Upper lobe of left lung (tissue), 6 donors: ENCODE data around the gene TBCD. TPM values are rescaled to one million over a fixed set of nuclear protein-coding genes. Genes with fewer than 3 reads are reported as not detected.
A peak's percentile ranks its signal among the peaks of the same experiment; 100 is the strongest.

Source experiments
- ATAC-seq, 2 donors: fragments of 200-7000 bp; cut with Tn5 transposase; one replicate each; pipeline ENCODE4 v1.9.1; 2022; ENCODE audit warnings: mild to moderate bottlenecking in 2 of 2, moderate library complexity in 2 of 2; ENCODE audit not compliant: low FRiP score in 2 of 2
- DNase-seq, 2 donors: peaks; one replicate each; pipeline ENCODE4 v3.0.0-alpha.2; 2019 to 2020
- H3K27ac ChIP-seq, 4 donors: fragments of 200-600 bp; sonication (generic); one replicate each; pipeline ENCODE4 v1.5.1; 2016 to 2019
- H3K27me3 ChIP-seq, 4 donors: fragments of 200-600 bp; sonication (generic); one replicate each; pipeline ENCODE4 v1.5.1; 2017 to 2019
- H3K36me3 ChIP-seq, 4 donors: fragments of 200-600 bp; sonication (generic); one replicate each; pipeline ENCODE4 v1.5.1; 2016 to 2019
- H3K4me1 ChIP-seq, 4 donors: fragments of 200-600 bp; sonication (generic); one replicate each; pipeline ENCODE4 v1.5.1; 2018 to 2019
- H3K4me3 ChIP-seq, 4 donors: fragments of 200-600 bp; sonication (generic); one replicate each; pipeline ENCODE4 v1.5.1; 2017 to 2019; ENCODE audit warnings: mild to moderate bottlenecking in 2 of 4, moderate library complexity in 1 of 4
- H3K9me3 ChIP-seq, 4 donors: fragments of 200-600 bp; sonication (generic); one replicate each; pipeline ENCODE4 v1.5.1; 2018 to 2019
- EP300 ChIP-seq, 4 donors: sonication (generic); formaldehyde crosslinking; IDR thresholded peaks; one replicate each; pipeline ENCODE4 v1.5.1; 2017; ENCODE audit warnings: antibody characterized with exemption in 4 of 4, control low read depth in 2 of 4
- POLR2A ChIP-seq, 4 donors: fragments of 450-650 bp; IDR thresholded peaks; one replicate each; pipeline ENCODE4 v1.5.1; 2016 to 2017; ENCODE audit warnings: antibody characterized with exemption in 4 of 4, mild to moderate bottlenecking in 2 of 4
- POLR2AphosphoS5 ChIP-seq, 2 donors: sonication (generic); formaldehyde crosslinking; IDR thresholded peaks; one replicate each; pipeline ENCODE4 v1.5.1; 2017; ENCODE audit warnings: antibody characterized with exemption in 2 of 2
- WGBS, 2 donors: methylation state at CpG; one replicate each; pipeline ENCODE4 v1.1.5; 2017 to 2018; 5-methylcytosine and 5-hydroxymethylcytosine counted together
- total RNA-seq, 6 donors: library from RNA; depleted of rRNA in 4 of 6; stranded (reverse); fragments of >200 nt in 4 of 6; gene quantifications; one replicate each; pipeline versions ENCODE4 v1.1.0 to v1.2.1, GENCODE V29; 2016 to 2021
- TF ChIP-seq, protein P1 (sequence below), 6 experiments: fragments of 450-650 bp in 4 of 6; fragments of 200-600 bp in 2 of 6; sonication (generic) in 2 of 6; IDR thresholded peaks; one replicate each; pipeline ENCODE4 v1.5.1; 2016 to 2019; ENCODE audit warnings: antibody characterized with exemption in 6 of 6
- donor health status: DM: no; HTN: no; CAD: no; lungs with moderate emphysema.
- donor health status: DM: no; HTN: yes; CAD: no; lungs with severe emphysema.

Gene TBCD
- total RNA-seq, 6 donors from 2014 or later: 71.3 to 262 (median 104) TPM

DNA sequence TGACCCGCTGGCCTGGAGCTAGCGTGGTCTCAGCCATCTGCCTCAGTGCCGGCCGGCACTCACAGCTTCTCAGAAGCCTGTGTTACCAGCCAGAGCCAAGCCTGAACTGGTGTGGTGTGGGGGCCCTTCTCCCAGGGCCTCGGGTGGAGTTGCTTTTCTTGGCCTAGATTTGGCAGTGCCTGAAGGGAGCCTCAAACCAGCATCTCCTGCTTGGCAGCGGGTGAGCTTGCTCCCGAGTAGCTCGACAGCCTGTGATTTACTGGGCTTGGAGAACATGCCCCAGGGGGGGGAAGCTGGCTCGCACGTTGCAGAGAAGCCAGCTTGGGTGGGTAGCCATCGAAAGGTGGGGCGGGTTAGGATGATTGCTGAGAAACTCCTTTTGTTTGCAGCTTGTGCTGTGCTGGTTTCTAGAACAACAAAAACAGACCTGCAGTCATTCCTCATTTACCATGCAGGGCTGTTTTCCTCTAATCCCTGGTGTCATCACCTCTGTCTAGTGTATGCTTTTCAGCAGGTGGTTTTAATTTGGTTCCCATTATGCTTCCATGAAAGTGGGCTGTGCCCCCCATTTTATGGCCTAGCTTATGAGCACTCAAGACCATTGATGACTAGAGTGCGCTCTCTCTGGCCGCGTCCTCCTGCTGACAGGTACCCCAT lies 42.2 kb downstream of the TBCD start:
- ATAC-seq (no peak), DNase-seq (no peak)
- WGBS, 2 donors: 87 to 92% methylated on average over 10 to 15 of the region's 15 CpGs
- Histone ChIP-seq H3K4me3 (no peak overlapping the region), H3K4me1 (peaks cover 0 to 9% (median 7%) of the 10 kb centered on the region in 4 donors), H3K27ac (no peak overlapping the region), H3K36me3 (peaks cover 0 to 13% (median 2%) of the 10 kb centered on the region in 4 donors), H3K27me3 (no peaks in the 10 kb centered on the region), H3K9me3 (no peaks in the 10 kb centered on the region)
- TF ChIP-seq EP300 (IDR thresholded peaks at IDR 0.05): no peak

DNA sequence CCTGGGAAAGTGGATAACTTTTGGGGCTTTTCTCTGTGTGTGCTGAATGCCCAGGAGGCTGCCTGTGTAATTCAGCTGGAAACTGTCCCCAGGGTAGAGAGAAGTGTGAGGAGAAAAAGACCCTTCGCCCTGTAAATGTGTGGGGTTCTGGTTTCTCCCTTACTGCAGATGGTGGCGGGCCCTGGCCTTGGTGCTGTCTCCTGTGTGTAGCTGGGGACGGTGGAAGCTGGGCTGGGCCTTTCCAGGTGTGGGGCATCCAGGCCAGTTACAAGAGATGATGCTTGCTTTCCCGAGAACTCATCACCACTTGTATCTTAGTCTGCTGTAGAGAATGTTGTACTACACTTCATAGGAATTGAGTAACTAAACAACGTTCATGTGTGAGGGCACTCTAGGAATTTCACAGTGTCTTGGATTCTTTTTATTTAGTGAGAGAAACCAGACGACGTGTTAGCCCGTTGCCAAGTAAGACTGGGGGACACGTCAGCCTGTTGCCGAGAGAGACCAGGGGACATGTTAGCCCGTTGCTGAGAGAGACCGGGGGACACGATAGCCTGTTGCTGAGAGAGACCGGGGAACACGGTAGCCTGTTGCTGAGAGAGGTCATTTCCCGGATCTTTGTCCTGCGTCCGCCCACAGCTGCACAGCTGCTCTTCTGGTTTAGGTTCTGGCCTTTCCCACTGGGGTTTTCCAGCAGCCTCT lies 43.1 kb downstream of the TBCD start:
- TF ChIP-seq POLR2AphosphoS5 (IDR thresholded peaks at IDR 0.05) (no peak), POLR2A (IDR thresholded peaks at IDR 0.05) (no peak)
- TF ChIP-seq, protein P1, sequence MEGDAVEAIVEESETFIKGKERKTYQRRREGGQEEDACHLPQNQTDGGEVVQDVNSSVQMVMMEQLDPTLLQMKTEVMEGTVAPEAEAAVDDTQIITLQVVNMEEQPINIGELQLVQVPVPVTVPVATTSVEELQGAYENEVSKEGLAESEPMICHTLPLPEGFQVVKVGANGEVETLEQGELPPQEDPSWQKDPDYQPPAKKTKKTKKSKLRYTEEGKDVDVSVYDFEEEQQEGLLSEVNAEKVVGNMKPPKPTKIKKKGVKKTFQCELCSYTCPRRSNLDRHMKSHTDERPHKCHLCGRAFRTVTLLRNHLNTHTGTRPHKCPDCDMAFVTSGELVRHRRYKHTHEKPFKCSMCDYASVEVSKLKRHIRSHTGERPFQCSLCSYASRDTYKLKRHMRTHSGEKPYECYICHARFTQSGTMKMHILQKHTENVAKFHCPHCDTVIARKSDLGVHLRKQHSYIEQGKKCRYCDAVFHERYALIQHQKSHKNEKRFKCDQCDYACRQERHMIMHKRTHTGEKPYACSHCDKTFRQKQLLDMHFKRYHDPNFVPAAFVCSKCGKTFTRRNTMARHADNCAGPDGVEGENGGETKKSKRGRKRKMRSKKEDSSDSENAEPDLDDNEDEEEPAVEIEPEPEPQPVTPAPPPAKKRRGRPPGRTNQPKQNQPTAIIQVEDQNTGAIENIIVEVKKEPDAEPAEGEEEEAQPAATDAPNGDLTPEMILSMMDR (IDR thresholded peaks at IDR 0.05): no peak
- Histone ChIP-seq H3K9me3 (no peaks in the 10 kb centered on the region), H3K4me1 (peaks cover 0 to 9% (median 7%) of the 10 kb centered on the region in 4 donors), H3K27me3 (no peaks in the 10 kb centered on the region), H3K36me3 (peaks cover 0 to 15% (median 4%) of the 10 kb centered on the region in 4 donors), H3K4me3 (no peak overlapping the region), H3K27ac (no peak overlapping the region)
- 81 to 91% methylated on average over 18 of the region's 18 CpGs for WGBS, 2 donors
- no peak for ATAC-seq
- DNase-seq: no peak

DNA sequence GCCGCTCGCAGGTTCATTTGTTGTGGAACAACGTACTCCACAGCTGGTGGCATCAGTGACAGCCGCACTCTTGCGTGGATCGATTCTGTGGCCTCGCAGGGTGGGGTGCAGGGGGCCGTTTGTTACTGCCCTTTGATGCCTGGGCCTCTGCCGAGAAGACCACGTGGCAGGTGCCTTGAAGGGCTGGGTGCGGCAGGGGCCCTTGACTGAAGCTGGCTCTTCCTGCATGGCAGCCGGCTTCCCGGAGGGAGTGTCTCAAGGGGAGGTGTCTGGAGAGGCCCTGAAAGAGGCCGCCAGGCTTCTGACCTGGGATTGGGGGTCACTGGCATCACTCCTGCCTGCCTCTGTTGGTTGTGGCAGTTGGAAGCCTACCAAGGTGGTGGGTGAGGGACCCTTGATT lies 43.8 kb downstream of the TBCD start:
- DNase-seq (peak in 1 of 2 donors; percentile 79), ATAC-seq (peak; percentile 28 to 69)
- peaks cover 0 to 17% (median 7%) of the 10 kb centered on the region in 4 donors for H3K36me3 ChIP-seq
- no peaks in the 10 kb centered on the region for H3K9me3 ChIP-seq
- no peaks in the 10 kb centered on the region for H3K27me3 ChIP-seq
- H3K4me3 ChIP-seq: no peak overlapping the region
- WGBS, 2 donors: 60 to 84% methylated on average over 8 to 14 of the region's 14 CpGs
- TF ChIP-seq POLR2AphosphoS5 (IDR thresholded peaks at IDR 0.05): no peak
- TF ChIP-seq EP300 (IDR thresholded peaks at IDR 0.05): no peak
- TF ChIP-seq, protein P1 (IDR thresholded peaks at IDR 0.05): no peak
- no peak for TF ChIP-seq POLR2A (IDR thresholded peaks at IDR 0.05)
- H3K27ac ChIP-seq: no peak overlapping the region
- peaks cover 0 to 9% (median 7%) of the 10 kb centered on the region in 4 donors for H3K4me1 ChIP-seq

DNA sequence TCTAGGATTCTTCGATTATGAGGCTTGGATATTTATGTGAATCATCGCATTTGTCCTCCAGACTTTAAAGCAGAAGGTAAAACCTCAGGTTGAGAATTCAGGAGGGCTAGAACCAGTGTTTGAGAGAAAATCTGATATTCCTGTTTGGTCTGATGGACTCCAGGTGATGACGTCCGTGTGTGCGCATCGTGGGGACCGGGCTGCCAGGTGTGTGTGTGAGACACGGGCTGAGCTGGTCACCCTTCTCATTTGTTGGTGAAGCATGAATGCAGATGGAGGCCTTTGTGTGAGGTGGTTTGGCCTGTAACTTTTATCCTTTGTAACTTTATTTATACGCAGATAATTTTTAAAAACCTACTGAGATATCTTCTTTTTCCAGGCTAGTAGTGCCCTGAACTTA lies 45.2 kb downstream of the TBCD start:
- H3K4me1 ChIP-seq: peaks cover 0 to 9% (median 7%) of the 10 kb centered on the region in 4 donors
- H3K27ac ChIP-seq: no peak overlapping the region
- no peak for TF ChIP-seq EP300 (IDR thresholded peaks at IDR 0.05)
- TF ChIP-seq, protein P1 (IDR thresholded peaks at IDR 0.05): no peak
- no peak for TF ChIP-seq POLR2AphosphoS5 (IDR thresholded peaks at IDR 0.05)
- TF ChIP-seq POLR2A (IDR thresholded peaks at IDR 0.05): no peak
- H3K4me3 ChIP-seq: no peak overlapping the region
- WGBS, 2 donors: 96 to 97% methylated on average over 9 of the region's 9 CpGs
- ATAC-seq (no peak), DNase-seq (no peak)
- H3K27me3 ChIP-seq: no peaks in the 10 kb centered on the region
- no peaks in the 10 kb centered on the region for H3K9me3 ChIP-seq
- H3K36me3 ChIP-seq: peaks cover 0 to 15% (median 7%) of the 10 kb centered on the region in 4 donors

DNA sequence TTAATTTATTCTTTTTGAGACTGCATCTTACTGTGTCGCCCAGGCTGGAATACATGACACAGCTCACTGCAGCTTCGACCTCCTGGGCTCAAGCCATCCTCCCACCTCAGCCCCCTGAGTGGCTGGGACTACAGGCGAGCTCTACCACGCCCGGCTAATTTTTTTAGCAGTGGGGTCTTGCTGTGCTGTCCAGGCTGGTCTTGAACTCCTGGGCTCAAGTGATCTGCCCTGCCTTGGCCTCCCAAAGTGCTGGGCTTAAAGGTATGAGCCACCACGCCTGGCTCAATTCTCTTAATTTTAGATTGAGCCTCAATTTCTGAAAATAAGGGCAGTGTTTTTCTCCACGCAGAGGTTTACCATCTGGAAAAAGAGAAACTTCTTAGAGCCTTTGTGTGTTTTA lies 46.9 kb downstream of the TBCD start:
- Histone ChIP-seq H3K4me3 (no peak overlapping the region), H3K9me3 (no peaks in the 10 kb centered on the region), H3K4me1 (peaks cover 0 to 9% (median 7%) of the 10 kb centered on the region in 4 donors), H3K27ac (no peak overlapping the region), H3K27me3 (no peaks in the 10 kb centered on the region), H3K36me3 (peaks cover 0 to 15% (median 7%) of the 10 kb centered on the region in 4 donors)
- no peak for TF ChIP-seq POLR2A (IDR thresholded peaks at IDR 0.05)
- no peak for TF ChIP-seq POLR2AphosphoS5 (IDR thresholded peaks at IDR 0.05)
- TF ChIP-seq, protein P1 (IDR thresholded peaks at IDR 0.05): no peak
- no peak for TF ChIP-seq EP300 (IDR thresholded peaks at IDR 0.05)
- ATAC-seq (no peak), DNase-seq (no peak)
- WGBS, 2 donors: 95 to 97% methylated on average over 7 of the region's 7 CpGs
